Prostate gland (tissue), 1 donor: ENCODE results near the gene KPNA4.

Experiments used
- POLR2A ChIP-seq: fragments of 450-650 bp; IDR thresholded peaks from one replicate; pipeline ENCODE4 v1.6.1; 2016; ENCODE audit warnings: antibody characterized with exemption, mild to moderate bottlenecking
- POLR2AphosphoS5 ChIP-seq: sonication (generic); formaldehyde crosslinking; IDR thresholded peaks from one replicate; pipeline ENCODE4 v1.6.1; 2017; ENCODE audit warnings: antibody characterized with exemption

GRCh38 chr3:160613661-160614060, 48.3 kb upstream of the KPNA4 start:
- TF ChIP-seq POLR2A (no peak), POLR2AphosphoS5 (no peak)
